D721Med (cell line): ENCODE measurements around the gene SPECC1.

ENCODE experiments used
- DNase-seq: peaks from one replicate; pipeline ENCODE4 v3.0.0; 2011; ENCODE audit warnings: low spot score; ENCODE audit not compliant: insufficient read length
- FAIRE-seq: peaks from 2 replicates; lab custom pipeline; 2011; peaks lifted over from hg19 to GRCh38; lab: Jason Lieb, UNC
- TF ChIP-seq, protein P1 (sequence below): IDR thresholded peaks from 2 replicates; pipeline ENCODE4 v1.5.1; 2012; ENCODE audit warnings: mild to moderate bottlenecking, control low read depth; ENCODE audit not compliant: insufficient read depth; ENCODE audit errors: missing control alignments

Gene SPECC1

DNA sequence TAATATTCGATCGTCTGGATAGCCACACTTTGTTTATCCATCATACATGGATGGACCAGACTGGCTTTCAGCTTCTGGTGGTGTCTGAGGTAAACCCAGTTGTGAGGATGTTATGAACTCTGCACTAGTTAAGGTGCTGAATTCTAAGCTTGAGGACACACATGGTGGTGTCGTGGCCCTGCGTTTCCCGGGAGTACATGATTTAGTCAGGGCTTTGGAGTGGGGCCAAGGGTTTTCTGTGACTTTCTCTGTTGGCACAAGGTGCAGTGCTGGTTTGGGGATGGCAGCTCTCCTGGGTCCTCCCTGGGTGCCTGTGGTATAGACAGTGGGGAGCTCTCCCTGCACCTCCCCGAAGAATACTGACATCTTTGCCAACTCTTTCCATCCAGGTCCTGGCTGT is 116.6 kb downstream of the SPECC1 start:
- TF ChIP-seq, protein P1, sequence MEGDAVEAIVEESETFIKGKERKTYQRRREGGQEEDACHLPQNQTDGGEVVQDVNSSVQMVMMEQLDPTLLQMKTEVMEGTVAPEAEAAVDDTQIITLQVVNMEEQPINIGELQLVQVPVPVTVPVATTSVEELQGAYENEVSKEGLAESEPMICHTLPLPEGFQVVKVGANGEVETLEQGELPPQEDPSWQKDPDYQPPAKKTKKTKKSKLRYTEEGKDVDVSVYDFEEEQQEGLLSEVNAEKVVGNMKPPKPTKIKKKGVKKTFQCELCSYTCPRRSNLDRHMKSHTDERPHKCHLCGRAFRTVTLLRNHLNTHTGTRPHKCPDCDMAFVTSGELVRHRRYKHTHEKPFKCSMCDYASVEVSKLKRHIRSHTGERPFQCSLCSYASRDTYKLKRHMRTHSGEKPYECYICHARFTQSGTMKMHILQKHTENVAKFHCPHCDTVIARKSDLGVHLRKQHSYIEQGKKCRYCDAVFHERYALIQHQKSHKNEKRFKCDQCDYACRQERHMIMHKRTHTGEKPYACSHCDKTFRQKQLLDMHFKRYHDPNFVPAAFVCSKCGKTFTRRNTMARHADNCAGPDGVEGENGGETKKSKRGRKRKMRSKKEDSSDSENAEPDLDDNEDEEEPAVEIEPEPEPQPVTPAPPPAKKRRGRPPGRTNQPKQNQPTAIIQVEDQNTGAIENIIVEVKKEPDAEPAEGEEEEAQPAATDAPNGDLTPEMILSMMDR = no peak
- DNase-seq (no peak), FAIRE-seq (no peak)

DNA sequence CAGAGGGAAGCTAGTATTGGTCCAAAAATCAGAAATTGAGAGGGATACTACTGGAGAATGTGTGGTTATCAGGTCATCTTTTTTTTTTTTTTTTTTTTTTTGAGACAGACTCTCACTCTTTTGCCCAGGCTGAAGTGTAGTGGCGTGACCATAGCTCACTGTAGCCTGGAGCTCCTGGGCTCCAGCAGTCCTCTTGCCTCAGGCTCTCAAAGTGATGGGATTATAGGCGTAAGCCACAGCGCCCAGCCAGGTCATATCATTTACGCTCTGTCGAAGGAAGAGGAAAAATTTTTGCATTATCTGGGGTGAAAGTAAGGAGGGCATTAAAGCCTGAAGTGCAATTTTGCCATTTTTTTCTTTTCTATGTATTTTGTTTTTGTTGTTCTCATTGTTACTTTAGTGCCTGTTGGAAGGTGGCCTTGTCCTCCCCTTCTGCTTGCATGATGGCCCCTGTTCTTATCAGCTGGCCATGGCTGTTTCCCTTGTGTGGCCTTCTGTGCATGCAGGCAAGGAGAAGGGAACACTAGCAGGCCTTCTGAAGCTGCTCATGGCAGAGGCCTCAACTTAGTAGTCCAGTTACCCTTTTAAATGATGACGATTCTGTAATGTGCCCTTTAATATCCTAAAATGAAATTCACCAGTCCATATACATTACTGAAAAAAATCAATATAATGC is 118.3 kb downstream of the SPECC1 start:
- TF ChIP-seq, protein P1 = no peak
- FAIRE-seq = no peak
- DNase-seq = no peak

DNA sequence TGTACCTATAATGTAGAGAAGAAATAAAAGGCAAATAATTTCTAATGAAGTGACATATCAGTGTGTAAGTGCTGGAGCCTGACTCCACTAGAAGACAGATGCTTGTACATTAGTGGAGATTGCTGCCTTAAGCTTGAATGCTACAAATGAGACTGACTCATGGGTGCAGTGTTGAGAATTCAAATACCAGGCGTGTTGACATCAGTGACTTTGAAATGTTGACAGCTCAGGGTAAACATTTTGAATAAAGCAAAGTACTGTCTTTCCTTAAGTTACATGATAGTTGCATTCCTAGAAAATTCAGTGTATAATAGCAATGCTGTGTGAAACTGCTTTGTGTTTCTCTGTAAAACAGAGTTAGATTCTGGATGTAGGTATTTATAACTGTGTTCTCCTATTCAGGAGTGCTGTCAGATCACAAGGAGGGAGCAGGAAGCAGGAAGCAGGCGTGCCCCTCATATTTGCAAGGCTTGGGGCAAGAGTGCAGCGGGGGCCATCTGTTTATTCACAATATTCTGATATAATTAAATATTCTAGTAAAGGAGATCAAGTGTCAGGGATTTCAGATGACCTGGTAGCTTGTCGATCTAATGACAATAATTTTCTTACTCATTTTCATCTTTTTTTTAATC is 119.0 kb downstream of the SPECC1 start:
- DNase-seq = no peak
- no peak for FAIRE-seq
- TF ChIP-seq, protein P1 = no peak

DNA sequence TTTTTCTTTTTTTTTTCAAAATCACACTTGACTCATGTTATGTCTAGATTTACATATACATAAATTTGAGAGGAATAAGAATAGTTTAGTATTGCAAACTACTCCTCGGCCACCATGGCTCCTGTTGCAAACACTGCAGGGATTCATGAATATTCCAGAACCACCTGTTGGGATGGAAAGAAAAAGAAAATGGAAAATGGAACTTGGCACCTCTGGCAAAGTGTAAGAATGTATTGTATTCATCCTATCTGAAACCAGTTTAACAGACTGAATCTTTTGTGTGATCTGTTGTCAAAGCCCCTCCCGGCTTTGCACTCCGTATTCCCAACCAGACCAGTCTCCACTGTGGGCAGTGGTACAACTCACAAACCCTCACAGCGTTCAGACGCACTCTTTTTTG is 124.4 kb downstream of the SPECC1 start:
- no peak for FAIRE-seq

DNA sequence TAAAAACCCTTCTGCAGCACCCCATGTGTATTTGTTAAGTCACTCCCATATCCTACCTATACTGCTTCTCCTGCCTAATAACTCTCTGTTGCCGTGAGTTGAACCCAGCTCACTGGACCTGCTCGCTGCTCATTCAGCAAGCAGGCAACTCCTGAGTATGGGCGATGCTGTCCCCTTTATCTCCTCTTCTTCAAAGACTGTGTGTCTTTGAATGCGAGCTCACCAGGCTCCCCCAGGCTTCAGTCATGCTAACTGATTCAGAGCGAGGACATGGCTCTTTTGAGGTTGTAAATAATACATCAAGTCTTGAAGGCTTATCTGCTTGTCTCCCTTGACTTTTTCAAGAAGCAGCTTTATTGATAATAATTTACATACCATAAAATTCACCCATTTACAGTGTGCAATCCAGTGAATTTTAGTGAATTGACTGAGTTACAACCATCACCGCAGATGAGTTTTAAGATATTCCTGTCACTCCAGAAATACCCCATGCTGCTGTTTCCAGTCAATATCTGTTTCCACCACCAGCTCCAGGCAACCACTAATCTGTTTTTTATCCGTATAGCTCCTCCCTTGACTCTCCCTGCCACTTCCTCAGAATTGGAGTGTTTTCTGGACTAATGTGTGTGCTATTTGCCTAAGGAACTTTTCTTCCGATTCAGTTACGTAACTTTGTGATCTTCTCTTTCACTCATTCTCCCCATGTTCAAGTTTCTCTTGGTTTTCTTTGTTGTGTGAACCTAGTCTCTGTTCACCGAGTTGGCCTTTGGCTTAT is 132.2 kb downstream of the SPECC1 start:
- peak; percentile 21 for FAIRE-seq
- TF ChIP-seq, protein P1 = no peak
- no peak for DNase-seq

More for the DNA sequence above, 124.4 kb downstream of the SPECC1 start:
- TF ChIP-seq, protein P1 = no peak
- DNase-seq = no peak

DNA sequence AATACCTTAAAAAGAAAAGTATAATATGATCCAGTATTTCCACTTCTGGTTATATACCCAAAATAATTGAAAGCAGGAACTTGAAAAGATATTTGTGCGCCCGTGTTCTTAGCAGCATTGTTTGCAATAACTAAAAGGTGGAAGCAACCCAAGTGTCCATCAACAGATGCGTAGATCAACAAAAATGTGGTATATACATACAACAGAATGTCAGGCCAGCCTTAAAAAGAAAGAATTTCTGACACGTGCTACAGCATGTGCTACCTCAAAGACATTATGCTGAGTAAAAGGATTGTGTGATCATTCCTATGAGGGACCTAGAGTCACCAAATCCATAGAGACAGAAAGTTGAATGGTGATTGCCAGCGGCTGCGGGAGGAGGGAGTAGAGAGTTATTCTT is 133.1 kb downstream of the SPECC1 start:
- FAIRE-seq (no peak), DNase-seq (no peak)
- TF ChIP-seq, protein P1 = no peak
